A673 (cell line): Measurements from ENCODE around the gene PCID2. TPM values are rescaled to one million over a fixed set of nuclear protein-coding genes. Genes with fewer than 3 reads are reported as not detected.

Experiments used
- BruUV-seq: library from RNA; stranded (reverse); fragments of 400-500 nt; replicated peaks from 2 replicates; lab custom pipeline; 2021; lab: Mats Ljungman, UMichigan
- CTCF ChIA-PET: fragments of 300-600 bp; sonication (Branson Sonifier 250); formaldehyde crosslinking; loops from one replicate; lab custom pipeline; 2022; ENCODE audit warnings: antibody characterized with exemption; lab: Charles Lee
- POLR2A ChIA-PET: fragments of 300-600 bp; sonication (Branson Sonifier 250); formaldehyde crosslinking; loops from one replicate; lab custom pipeline; 2022; ENCODE audit warnings: antibody characterized with exemption; ENCODE audit not compliant: low non-redundant PET; lab: Charles Lee
- DNase-seq: peaks from one replicate; pipeline ENCODE4 v3.0.0-alpha.2; 2015; ENCODE audit warnings: low spot score
- H3K27ac ChIP-seq: fragments of 200-600 bp; sonication (generic); 2 replicates; pipeline ENCODE4 v1.5.1; 2016; ENCODE audit warnings: mixed run types, low read depth, mild to moderate bottlenecking, mixed read lengths, antibody characterized with exemption, low read length; ENCODE audit not compliant: poor library complexity, severe bottlenecking
- H3K27me3 ChIP-seq: fragments of 200-600 bp; sonication (generic); replicated peaks from 2 replicates; pipeline ENCODE4 v1.6.1; 2017; ENCODE audit warnings: mixed run types, low read depth, mild to moderate bottlenecking, mixed read lengths, antibody characterized with exemption, low read length; ENCODE audit not compliant: insufficient read depth, poor library complexity
- H3K36me3 ChIP-seq: fragments of 200-600 bp; sonication (generic); 2 replicates; pipeline ENCODE4 v1.6.1; 2016; ENCODE audit warnings: mixed run types, mild to moderate bottlenecking, mixed read lengths, antibody characterized with exemption, low read length; ENCODE audit not compliant: insufficient read depth, poor library complexity, severe bottlenecking
- H3K4me1 ChIP-seq: fragments of 200-600 bp; sonication (generic); 2 replicates; pipeline ENCODE4 v1.6.1; 2017; ENCODE audit warnings: mixed run types, mild to moderate bottlenecking, mixed read lengths, antibody characterized with exemption, low read length; ENCODE audit not compliant: insufficient read depth, poor library complexity, severe bottlenecking
- H3K4me3 ChIP-seq: fragments of 200-600 bp; sonication (generic); 2 replicates; pipeline ENCODE4 v1.5.1; 2016; ENCODE audit warnings: low read depth, mixed run types, mild to moderate bottlenecking, mixed read lengths, low read length; ENCODE audit not compliant: poor library complexity, severe bottlenecking
- H3K9me3 ChIP-seq: fragments of 200-600 bp; sonication (generic); 2 replicates; pipeline ENCODE4 v1.6.1; 2016; ENCODE audit warnings: mixed run types, low read depth, mild to moderate bottlenecking, mixed read lengths, antibody characterized with exemption, low read length; ENCODE audit not compliant: poor library complexity, severe bottlenecking
- EZH2 ChIP-seq: fragments of 200-600 bp; sonication (generic); IDR thresholded peaks from 2 replicates; pipeline ENCODE4 v1.6.1; 2017; ENCODE audit warnings: borderline replicate concordance, low read depth, mild to moderate bottlenecking, mixed read lengths, antibody characterized with exemption, low read length; ENCODE audit not compliant: poor library complexity, severe bottlenecking
- intact Hi-C: fragments of 100-400 bp; cut with micrococcal nuclease; formaldehyde crosslinking; loops from one replicate; pipeline ENCODE4 v1.10.0; 2022; ENCODE audit not compliant: unreplicated experiment
- total RNA-seq: library from RNA; stranded (reverse); gene quantifications from 2 replicates; pipeline ENCODE4 v1.2.3, GENCODE V29; 2021
- TF ChIP-seq, protein P1 (sequence below): fragments of 300-800, 200-600 bp; sonication (generic); conservative IDR thresholded peaks from 2 replicates; pipeline ENCODE4 v1.5.1; 2017; ENCODE audit warnings: low read depth, mild to moderate bottlenecking, antibody characterized with exemption, low read length, moderate library complexity, mixed read lengths

Gene PCID2
- total RNA-seq, 1 experiment from 2014 or later = 67.5 TPM

DNA sequence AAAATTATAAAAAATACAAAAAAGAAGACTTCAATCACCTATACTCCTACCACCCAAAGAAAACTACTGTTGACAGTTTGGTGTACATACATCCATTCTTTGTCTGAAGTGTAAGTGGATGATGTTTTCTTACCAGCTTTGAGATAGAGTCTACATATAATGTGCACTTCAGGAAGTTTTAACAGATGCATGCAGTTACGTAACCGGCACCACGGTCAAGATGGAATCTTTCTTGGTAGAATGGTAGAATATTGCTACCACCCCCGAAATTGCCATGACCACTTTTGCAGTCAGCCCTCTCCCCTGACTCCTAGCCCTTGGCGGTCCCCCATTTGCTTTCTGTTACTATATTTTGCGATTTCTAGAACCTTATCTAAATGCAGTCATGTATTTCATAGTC is 2.4 kb upstream of the PCID2 start:
- POLR2A ChIA-PET = no interaction called here
- Histone ChIP-seq H3K4me3 (peak overlapping the region; percentile 94), H3K27me3 (no peaks in the 10 kb centered on the region), H3K27ac (no peak overlapping the region), H3K9me3 (no peaks in the 10 kb centered on the region), H3K4me1 (peaks cover 27% of the 10 kb centered on the region), H3K36me3 (peaks cover 10% of the 10 kb centered on the region)
- CTCF ChIA-PET = no interaction called here
- DNase-seq = no peak
- TF ChIP-seq, protein P1, sequence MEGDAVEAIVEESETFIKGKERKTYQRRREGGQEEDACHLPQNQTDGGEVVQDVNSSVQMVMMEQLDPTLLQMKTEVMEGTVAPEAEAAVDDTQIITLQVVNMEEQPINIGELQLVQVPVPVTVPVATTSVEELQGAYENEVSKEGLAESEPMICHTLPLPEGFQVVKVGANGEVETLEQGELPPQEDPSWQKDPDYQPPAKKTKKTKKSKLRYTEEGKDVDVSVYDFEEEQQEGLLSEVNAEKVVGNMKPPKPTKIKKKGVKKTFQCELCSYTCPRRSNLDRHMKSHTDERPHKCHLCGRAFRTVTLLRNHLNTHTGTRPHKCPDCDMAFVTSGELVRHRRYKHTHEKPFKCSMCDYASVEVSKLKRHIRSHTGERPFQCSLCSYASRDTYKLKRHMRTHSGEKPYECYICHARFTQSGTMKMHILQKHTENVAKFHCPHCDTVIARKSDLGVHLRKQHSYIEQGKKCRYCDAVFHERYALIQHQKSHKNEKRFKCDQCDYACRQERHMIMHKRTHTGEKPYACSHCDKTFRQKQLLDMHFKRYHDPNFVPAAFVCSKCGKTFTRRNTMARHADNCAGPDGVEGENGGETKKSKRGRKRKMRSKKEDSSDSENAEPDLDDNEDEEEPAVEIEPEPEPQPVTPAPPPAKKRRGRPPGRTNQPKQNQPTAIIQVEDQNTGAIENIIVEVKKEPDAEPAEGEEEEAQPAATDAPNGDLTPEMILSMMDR = no peak
- no peak for TF ChIP-seq EZH2
- BruUV-seq = TSS peak; percentile 63
- intact Hi-C loops = no loop called here

DNA sequence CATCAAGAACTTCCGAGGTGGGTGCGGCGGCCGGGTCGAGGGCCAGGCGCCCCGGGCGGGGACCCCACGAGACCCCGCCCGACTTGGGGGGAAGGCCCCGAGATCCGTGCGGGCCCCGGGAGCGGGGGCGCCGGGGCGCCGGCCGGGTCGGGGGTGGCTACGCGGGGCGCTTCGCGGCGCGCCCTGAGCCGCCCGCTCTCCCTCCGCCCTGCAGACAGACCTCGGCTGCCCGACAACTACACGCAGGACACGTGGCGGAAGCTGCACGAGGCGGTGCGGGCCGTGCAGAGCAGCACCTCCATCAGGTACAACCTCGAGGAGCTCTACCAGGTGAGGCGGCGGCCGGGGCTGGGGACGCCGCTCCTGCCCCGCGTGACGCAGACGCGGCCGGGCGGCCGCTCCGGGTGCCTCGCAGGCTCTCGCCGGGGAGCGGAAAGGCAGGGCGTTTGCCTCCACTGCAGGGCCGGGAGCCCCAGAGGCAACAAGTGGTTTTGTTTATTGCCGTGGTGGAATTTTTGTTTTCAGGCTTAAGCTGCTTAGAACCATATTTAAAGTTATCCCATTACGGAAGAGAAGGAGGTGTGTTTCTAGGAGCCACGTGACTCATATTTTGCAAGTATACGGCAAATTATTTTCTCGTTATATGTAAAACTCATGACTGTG is 1.4 kb upstream of the PCID2 start:
- peak overlapping the region; percentile 97 for H3K27ac ChIP-seq
- POLR2A ChIA-PET = interaction anchor here (0.6 kb wide), 1 partner anchor 72 kb away, joined by 3 read pairs; no protein-coding TSS in a partner anchor
- H3K27me3 ChIP-seq = no peaks in the 10 kb centered on the region
- CTCF ChIA-PET = no interaction called here
- peak; percentile 79 for DNase-seq
- peaks cover 20% of the 10 kb centered on the region for H3K4me1 ChIP-seq
- peaks cover 10% of the 10 kb centered on the region for H3K36me3 ChIP-seq
- TF ChIP-seq, protein P1 = no peak
- TF ChIP-seq EZH2 = no peak
- intact Hi-C loops = no loop called here
- peak overlapping the region; percentile 94 for H3K4me3 ChIP-seq
- H3K9me3 ChIP-seq = no peaks in the 10 kb centered on the region
- BruUV-seq = no TSS peak

DNA sequence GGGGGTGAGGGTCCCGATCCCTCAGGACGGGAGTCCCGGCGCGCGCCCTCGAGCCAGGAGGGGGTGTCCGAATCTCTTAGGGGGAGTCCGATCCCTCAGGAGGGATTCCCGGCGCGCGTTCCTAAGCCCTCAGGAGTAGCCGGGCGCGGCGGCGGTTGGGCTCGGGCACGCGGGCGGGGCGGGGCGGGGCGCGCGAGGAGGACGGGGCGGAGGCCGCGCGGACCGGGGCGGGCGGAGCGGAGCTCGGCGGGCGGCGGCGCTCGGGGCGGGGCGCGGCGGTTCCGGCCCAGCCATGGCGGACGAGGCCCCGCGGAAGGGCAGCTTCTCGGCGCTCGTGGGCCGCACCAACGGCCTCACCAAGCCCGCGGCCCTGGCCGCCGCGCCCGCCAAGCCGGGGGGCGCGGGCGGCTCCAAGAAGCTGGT is 878 bp upstream of the PCID2 start, which contains the start of gene CUL4A:
Gene CUL4A, plus strand, starts transcription at position 278 of the 423 bp plus-strand sequence. Its CDS starts 15 bp downstream, at position 293.
- Histone ChIP-seq H3K4me1 (peaks cover 20% of the 10 kb centered on the region), H3K27ac (peak within 1 kb of the TSS; percentile 97), H3K9me3 (no peaks in the 10 kb centered on the region), H3K27me3 (no peaks in the 10 kb centered on the region), H3K4me3 (peak within 1 kb of the TSS; percentile 94), H3K36me3 (peaks cover 10% of the 10 kb centered on the region)
- TF ChIP-seq, protein P1 = no peak
- TF ChIP-seq EZH2 = no peak
- CTCF ChIA-PET = no interaction called here
- intact Hi-C loops = no loop called here
- no TSS peak for BruUV-seq
- POLR2A ChIA-PET = interaction anchor here (0.6 to 0.8 kb wide), 2 partner anchors 271 to 392 kb away, joined by 3 to 5 read pairs; no protein-coding TSS in a partner anchor
- DNase-seq = peak; percentile 86
